ENCODE results near the gene KRTAP10-6. TPM values are rescaled to one million over a fixed set of nuclear protein-coding genes. Genes with fewer than 3 reads are reported as not detected.

The KRTAP10-6 gene
- total and polyA plus RNA-seq, 2 of the 8 experiments (the other 6 are each of a cell fraction or from before 2014, with no cell fraction given), result 0.12 TPM; not detected in 1

GRCh38 chr21:44568667-44569556, 23.4 kb downstream of the KRTAP10-6 start (continued):
- no peak for TF ChIP-seq NRF1 (IDR thresholded peaks at IDR 0.05; ENCODE audit: low read depth, low read length)
- no peak for TF ChIP-seq CTCF (IDR thresholded peaks at IDR 0.05; ENCODE audit: control extremely low read depth in 1 of 3, insufficient read depth in 1 of 3, low read depth in 1 of 3, low read length in 3 of 3)
- no peak for TF ChIP-seq RFX5 (IDR thresholded peaks at IDR 0.05; ENCODE audit: borderline replicate concordance, low read depth, low read length)
